ENCODE results near the gene SLC39A11. TPM values are rescaled to one million over a fixed set of nuclear protein-coding genes. Genes with fewer than 3 reads are reported as not detected.

Gene SLC39A11
- total RNA-seq, 3 donors from 2014 or later = 31.6 to 71.6 (median 51.6) TPM

- H3K36me3 ChIP-seq (ENCODE audit: low read depth) = no peaks in the 10 kb centered on the region
- no peak for ATAC-seq
- intact Hi-C loops (cut with DNase I, micrococcal nuclease) = no loop called here
- no peaks in the 10 kb centered on the region for H3K9me3 ChIP-seq
- no peak for DNase-seq
- no peak overlapping the region for H3K4me3 ChIP-seq
- TF ChIP-seq CTCF (IDR thresholded peaks at IDR 0.05) = no peak
- H3K4me1 ChIP-seq (ENCODE audit: low read depth) = no peaks in the 10 kb centered on the region
These were observed 400.9 kb downstream of the SLC39A11 start for GRCh38 chr17:72691586-72691985.

- Histone ChIP-seq H3K4me3 (no peak overlapping the region), H3K4me1 (ENCODE audit: low read depth) (no peaks in the 10 kb centered on the region), H3K9me3 (no peaks in the 10 kb centered on the region), H3K36me3 (ENCODE audit: low read depth) (no peaks in the 10 kb centered on the region)
- TF ChIP-seq CTCF (IDR thresholded peaks at IDR 0.05) = no peak
- no peak for DNase-seq
- ATAC-seq = no peak
- intact Hi-C loops (cut with DNase I, micrococcal nuclease) = no loop called here
These were observed 401.5 kb downstream of the SLC39A11 start for GRCh38 chr17:72691017-72691416.

GRCh38 chr17:72687886-72688285, 404.6 kb downstream of the SLC39A11 start:
- ATAC-seq (no peak), DNase-seq (no peak)
- intact Hi-C loops (cut with DNase I, micrococcal nuclease) = no loop called here
- Histone ChIP-seq H3K4me1 (ENCODE audit: low read depth) (peaks cover 14% of the 10 kb centered on the region), H3K4me3 (no peak overlapping the region), H3K36me3 (ENCODE audit: low read depth) (no peaks in the 10 kb centered on the region), H3K9me3 (no peaks in the 10 kb centered on the region)
- TF ChIP-seq CTCF (IDR thresholded peaks at IDR 0.05) = no peak

- ATAC-seq = no peak
- no peaks in the 10 kb centered on the region for H3K9me3 ChIP-seq
- no peak for DNase-seq
- H3K4me1 ChIP-seq (ENCODE audit: low read depth) = peaks cover 14% of the 10 kb centered on the region
- H3K36me3 ChIP-seq (ENCODE audit: low read depth) = no peaks in the 10 kb centered on the region
- no peak for TF ChIP-seq CTCF (IDR thresholded peaks at IDR 0.05)
- intact Hi-C loops (cut with DNase I, micrococcal nuclease) = no loop called here
- no peak overlapping the region for H3K4me3 ChIP-seq
These were observed 408.0 kb downstream of the SLC39A11 start for GRCh38 chr17:72684405-72685020.

- ATAC-seq = peak; percentile 94
- Histone ChIP-seq H3K9me3 (no peaks in the 10 kb centered on the region), H3K36me3 (ENCODE audit: low read depth) (no peaks in the 10 kb centered on the region), H3K4me1 (ENCODE audit: low read depth) (peaks cover 14% of the 10 kb centered on the region), H3K4me3 (no peak overlapping the region)
- no peak for TF ChIP-seq CTCF (IDR thresholded peaks at IDR 0.05)
- intact Hi-C loops (cut with DNase I, micrococcal nuclease) = no loop called here
- peak; percentile 35 to 56 (median 40) for DNase-seq
These were observed 408.7 kb downstream of the SLC39A11 start for GRCh38 chr17:72683506-72684404.
